22Rv1 (cell line): ENCODE measurements around the gene SAMD11.

Experiments used
- H3K27ac ChIP-seq: fragments of 450-650 bp; 2 replicates; pipeline ENCODE4 v1.5.1; 2017
- CTCF ChIP-seq: fragments of 450-650 bp; IDR thresholded peaks from 2 replicates; pipeline ENCODE4 v1.5.1; 2017; ENCODE audit warnings: mild to moderate bottlenecking
- ZFX ChIP-seq: fragments of 450-650 bp; IDR thresholded peaks from 2 replicates; pipeline ENCODE4 v1.6.1; 2017; ENCODE audit warnings: antibody characterized with exemption, borderline replicate concordance

Gene SAMD11

GRCh38 chr1:978835-979743 lies 55.4 kb downstream of the SAMD11 start:
- TF ChIP-seq ZFX = no peak
- TF ChIP-seq CTCF = no peak
- no peak overlapping the region; the same call in 1 of the 2 replicates for H3K27ac ChIP-seq

GRCh38 chr1:979744-980072 lies 56.0 kb downstream of the SAMD11 start:
- no peak overlapping the region for H3K27ac ChIP-seq
- no peak for TF ChIP-seq CTCF
- TF ChIP-seq ZFX = no peak

- TF ChIP-seq ZFX = no peak
- TF ChIP-seq CTCF = no peak
- H3K27ac ChIP-seq = no peak overlapping the region
Measured at GRCh38 chr1:980137-980571, 56.4 kb downstream of the SAMD11 start.

GRCh38 chr1:980602-981395 lies 57.1 kb downstream of the SAMD11 start:
- no peak for TF ChIP-seq ZFX
- H3K27ac ChIP-seq = no peak overlapping the region

GRCh38 chr1:981491-981954 lies 57.8 kb downstream of the SAMD11 start:
- no peak for TF ChIP-seq ZFX

GRCh38 chr1:981955-982558 lies 58.3 kb downstream of the SAMD11 start, which contains the start of gene PERM1:
Gene PERM1, minus strand, starts transcription at chr1:982093. Its CDS starts 1,064 bp downstream, at chr1:981029.
- TF ChIP-seq CTCF (no peak), ZFX (no peak)
- no peak within 1 kb of the TSS for H3K27ac ChIP-seq

More at GRCh38 chr1:981491-981954, 57.8 kb downstream of the SAMD11 start:
- H3K27ac ChIP-seq = no peak overlapping the region

- TF ChIP-seq ZFX (no peak), CTCF (no peak)
- no peak overlapping the region for H3K27ac ChIP-seq
Measured at GRCh38 chr1:982765-983436, 59.2 kb downstream of the SAMD11 start.
